CD4-positive, CD25-positive, alpha-beta regulatory T cell (primary cell): Measurements from ENCODE around the gene NCKAP5. TPM values are rescaled to one million over a fixed set of nuclear protein-coding genes. Genes with fewer than 3 reads are reported as not detected.

Source experiments
- ATAC-seq, 2 donors: fragments of 150-1000 bp; cut with Tn5 transposase; one replicate each; pipeline ENCODE4 v1.10.0; 2021; ENCODE audit warnings: low read depth in 2 of 2, moderate number of reproducible peaks in 2 of 2, moderate library complexity in 1 of 2
- DNase-seq, 3 donors: peaks; one replicate each; pipeline versions ENCODE4 v3.0.0 to v3.0.0-alpha.2; 2012 to 2022; ENCODE audit warnings: mixed read lengths in 1 of 3
- H3K27ac ChIP-seq: one replicate; pipeline ENCODE4 v1.7.0; 2013; ENCODE audit warnings: mild to moderate bottlenecking, low read length; ENCODE audit not compliant: insufficient read depth, poor library complexity, severe bottlenecking
- H3K27me3 ChIP-seq: one replicate; pipeline ENCODE4 v1.7.0; 2013; ENCODE audit warnings: low read length; ENCODE audit not compliant: control insufficient read depth, insufficient read depth
- H3K36me3 ChIP-seq: one replicate; pipeline ENCODE4 v1.7.0; 2013; ENCODE audit warnings: mild to moderate bottlenecking, low read length, moderate library complexity; ENCODE audit not compliant: control insufficient read depth, insufficient read depth
- H3K4me1 ChIP-seq: 2 replicates; pipeline ENCODE4 v1.7.0; 2013; ENCODE audit warnings: mild to moderate bottlenecking, low read length; ENCODE audit not compliant: insufficient read depth, control insufficient read depth, poor library complexity, severe bottlenecking
- H3K4me3 ChIP-seq: one replicate; pipeline ENCODE4 v1.7.0; 2013; ENCODE audit warnings: low read depth, mild to moderate bottlenecking, low read length, moderate library complexity
- H3K9me3 ChIP-seq, 2 experiments: 1 replicate in 1 of 2; 2 replicates in 1 of 2; pipeline ENCODE4 v1.7.0; 2013; ENCODE audit warnings: low read length in 2 of 2, mild to moderate bottlenecking in 1 of 2, moderate library complexity in 1 of 2; ENCODE audit not compliant: control insufficient read depth in 2 of 2
- H3K27ac Mint-ChIP-seq, 3 donors: one replicate each; pipeline ENCODE4 v1.8.0; 2020 to 2022; ENCODE audit warnings: mild to moderate bottlenecking in 3 of 3, mixed read lengths in 3 of 3, moderate library complexity in 2 of 3
- H3K27me3 Mint-ChIP-seq: one replicate; pipeline ENCODE4 v1.8.0; 2022; ENCODE audit warnings: mild to moderate bottlenecking, mixed read lengths
- H3K36me3 Mint-ChIP-seq: one replicate; pipeline ENCODE4 v1.8.0; 2020; ENCODE audit warnings: mixed read lengths
- H3K4me1 Mint-ChIP-seq, 4 donors: one replicate each; pipeline ENCODE4 v1.8.0; 2020 to 2022; ENCODE audit warnings: mixed read lengths in 4 of 4, mild to moderate bottlenecking in 1 of 4
- H3K4me3 Mint-ChIP-seq, 4 donors: one replicate each; pipeline ENCODE4 v1.8.0; 2020 to 2022; ENCODE audit warnings: mild to moderate bottlenecking in 4 of 4, mixed read lengths in 4 of 4, moderate library complexity in 3 of 4
- H3K9me3 Mint-ChIP-seq, 7 donors: one replicate each; pipeline ENCODE4 v1.8.0; 2020 to 2022; ENCODE audit warnings: mixed read lengths in 7 of 7, mild to moderate bottlenecking in 3 of 7, moderate library complexity in 2 of 7
- polyA plus RNA-seq, 4 donors: library from polyadenylated mRNA; unstranded; fragments of 300-500 nt; fragmentation: Illumina TruSeq; gene quantifications; one replicate each; pipeline ENCODE4 v1.2.3, GENCODE V29; 2021
- total RNA-seq: library from RNA; stranded (reverse); gene quantifications from one replicate; pipeline ENCODE4 v1.2.3, GENCODE V29; 2022

Gene NCKAP5
- total and polyA plus RNA-seq, 5 donors from 2014 or later = not detected

GRCh38 chr2:132859590-132859989 lies 708.7 kb downstream of the NCKAP5 start:
- Mint-ChIP-seq H3K27ac (no peak overlapping the region), H3K9me3 (peaks cover 0 to 6% (median 0%) of the 10 kb centered on the region in 7 donors), H3K27me3 (no peaks in the 10 kb centered on the region), H3K36me3 (no peaks in the 10 kb centered on the region), H3K4me1 (no peaks in the 10 kb centered on the region), H3K4me3 (no peak overlapping the region)
- no peaks in the 10 kb centered on the region for H3K36me3 ChIP-seq
- no peaks in the 10 kb centered on the region for H3K27me3 ChIP-seq
- no peak overlapping the region for H3K4me3 ChIP-seq
- H3K4me1 ChIP-seq = no peaks in the 10 kb centered on the region
- H3K27ac ChIP-seq = no peak overlapping the region
- ATAC-seq (no peak), DNase-seq (no peak)
- H3K9me3 ChIP-seq = no peaks in the 10 kb centered on the region

- no peaks in the 10 kb centered on the region for H3K9me3 ChIP-seq
- H3K4me3 Mint-ChIP-seq = no peak overlapping the region
- no peaks in the 10 kb centered on the region for H3K27me3 ChIP-seq
- peaks cover 0 to 6% (median 0%) of the 10 kb centered on the region in 7 donors for H3K9me3 Mint-ChIP-seq
- no peaks in the 10 kb centered on the region for H3K36me3 ChIP-seq
- H3K27me3 Mint-ChIP-seq = no peaks in the 10 kb centered on the region
- no peak overlapping the region for H3K27ac ChIP-seq
- no peak overlapping the region for H3K27ac Mint-ChIP-seq
- H3K4me1 ChIP-seq = no peaks in the 10 kb centered on the region
- no peak for ATAC-seq
- H3K4me1 Mint-ChIP-seq = no peaks in the 10 kb centered on the region
- no peak overlapping the region for H3K4me3 ChIP-seq
- no peak for DNase-seq
- no peaks in the 10 kb centered on the region for H3K36me3 Mint-ChIP-seq
These were observed 710.9 kb downstream of the NCKAP5 start for GRCh38 chr2:132857319-132857718.

GRCh38 chr2:132850688-132851087 lies 717.6 kb downstream of the NCKAP5 start:
- ATAC-seq (no peak), DNase-seq (no peak)
- H3K27me3 ChIP-seq = no peaks in the 10 kb centered on the region
- no peaks in the 10 kb centered on the region for H3K4me1 Mint-ChIP-seq
- no peak overlapping the region for H3K4me3 ChIP-seq
- H3K27ac Mint-ChIP-seq = no peak overlapping the region
- no peak overlapping the region for H3K27ac ChIP-seq
- H3K9me3 Mint-ChIP-seq = peaks cover 0 to 3% (median 0%) of the 10 kb centered on the region in 7 donors
- H3K27me3 Mint-ChIP-seq = no peaks in the 10 kb centered on the region
- no peaks in the 10 kb centered on the region for H3K36me3 Mint-ChIP-seq
- H3K36me3 ChIP-seq = no peaks in the 10 kb centered on the region
- no peaks in the 10 kb centered on the region for H3K9me3 ChIP-seq
- H3K4me3 Mint-ChIP-seq = no peak overlapping the region
- H3K4me1 ChIP-seq = no peaks in the 10 kb centered on the region

GRCh38 chr2:132849118-132849517 lies 719.1 kb downstream of the NCKAP5 start:
- Mint-ChIP-seq H3K36me3 (no peaks in the 10 kb centered on the region), H3K4me1 (no peaks in the 10 kb centered on the region), H3K4me3 (no peak overlapping the region), H3K9me3 (peaks cover 0 to 2% (median 0%) of the 10 kb centered on the region in 7 donors), H3K27me3 (no peaks in the 10 kb centered on the region), H3K27ac (no peak overlapping the region)
- H3K36me3 ChIP-seq = no peaks in the 10 kb centered on the region
- ATAC-seq = no peak
- H3K27ac ChIP-seq = no peak overlapping the region
- H3K27me3 ChIP-seq = no peaks in the 10 kb centered on the region
- H3K4me3 ChIP-seq = no peak overlapping the region
- no peaks in the 10 kb centered on the region for H3K9me3 ChIP-seq
- H3K4me1 ChIP-seq = no peaks in the 10 kb centered on the region
- DNase-seq = no peak

- Mint-ChIP-seq H3K27me3 (no peaks in the 10 kb centered on the region), H3K4me3 (no peak overlapping the region), H3K27ac (no peak overlapping the region), H3K36me3 (no peaks in the 10 kb centered on the region), H3K9me3 (peaks cover 0 to 3% (median 0%) of the 10 kb centered on the region in 7 donors), H3K4me1 (no peaks in the 10 kb centered on the region)
- Histone ChIP-seq H3K4me1 (no peaks in the 10 kb centered on the region), H3K9me3 (no peaks in the 10 kb centered on the region), H3K27me3 (no peaks in the 10 kb centered on the region), H3K27ac (no peak overlapping the region), H3K36me3 (no peaks in the 10 kb centered on the region), H3K4me3 (no peak overlapping the region)
- no peak for ATAC-seq
- no peak for DNase-seq
These were observed 722.9 kb downstream of the NCKAP5 start for GRCh38 chr2:132845339-132845738.

DNA sequence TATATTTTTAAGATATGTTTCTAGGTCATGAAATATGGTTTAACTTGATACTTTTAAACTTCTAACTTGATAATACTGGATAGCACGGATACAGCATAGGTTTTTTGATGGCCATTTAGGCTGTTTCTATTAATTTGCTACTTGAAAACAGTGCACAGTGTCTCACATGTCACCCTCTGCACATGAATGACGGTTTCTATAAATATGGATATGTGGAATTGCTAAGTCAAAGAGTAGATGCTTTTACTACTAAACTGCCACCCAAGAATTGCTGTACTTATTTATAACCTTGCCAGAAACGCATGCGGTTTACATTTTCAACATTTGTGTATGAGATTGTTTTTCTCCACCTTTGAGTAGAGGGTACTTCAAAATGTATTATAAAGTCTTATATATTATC lies 723.7 kb downstream of the NCKAP5 start:
- Mint-ChIP-seq H3K36me3 (no peaks in the 10 kb centered on the region), H3K27me3 (no peaks in the 10 kb centered on the region), H3K4me1 (no peaks in the 10 kb centered on the region), H3K9me3 (peaks cover 0 to 3% (median 0%) of the 10 kb centered on the region in 7 donors), H3K4me3 (no peak overlapping the region), H3K27ac (no peak overlapping the region)
- H3K4me3 ChIP-seq = no peak overlapping the region
- no peaks in the 10 kb centered on the region for H3K4me1 ChIP-seq
- no peak overlapping the region for H3K27ac ChIP-seq
- no peaks in the 10 kb centered on the region for H3K27me3 ChIP-seq
- no peaks in the 10 kb centered on the region for H3K36me3 ChIP-seq
- H3K9me3 ChIP-seq = no peaks in the 10 kb centered on the region
- DNase-seq (no peak), ATAC-seq (no peak)

DNA sequence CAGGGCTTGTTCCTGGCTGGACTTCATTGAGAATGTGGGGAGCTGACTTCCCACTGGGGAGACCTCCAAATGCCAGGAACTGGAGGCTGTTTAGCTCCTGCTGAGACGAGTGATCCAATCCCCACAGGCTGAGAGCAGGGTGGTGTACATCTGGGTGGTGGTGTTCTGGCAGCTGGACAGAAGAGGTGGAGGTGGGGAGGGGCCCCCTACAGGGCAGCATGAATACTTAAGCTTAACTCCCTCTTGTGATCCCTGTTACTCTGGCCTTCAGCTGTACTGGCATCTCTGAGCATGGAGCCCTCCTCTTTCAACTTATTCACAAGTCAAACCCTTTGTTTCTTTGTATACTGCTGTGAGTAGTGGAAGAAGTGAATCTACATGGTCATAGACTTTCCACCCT lies 730.5 kb downstream of the NCKAP5 start:
- no peaks in the 10 kb centered on the region for H3K4me1 Mint-ChIP-seq
- H3K27me3 Mint-ChIP-seq = no peaks in the 10 kb centered on the region
- Histone ChIP-seq H3K27me3 (no peaks in the 10 kb centered on the region), H3K4me3 (no peak overlapping the region), H3K27ac (no peak overlapping the region), H3K36me3 (no peaks in the 10 kb centered on the region), H3K9me3 (no peaks in the 10 kb centered on the region), H3K4me1 (no peaks in the 10 kb centered on the region)
- ATAC-seq = no peak
- peaks cover 0 to 13% (median 4%) of the 10 kb centered on the region in 7 donors for H3K9me3 Mint-ChIP-seq
- no peak overlapping the region for H3K27ac Mint-ChIP-seq
- H3K36me3 Mint-ChIP-seq = no peaks in the 10 kb centered on the region
- no peak overlapping the region for H3K4me3 Mint-ChIP-seq
- DNase-seq = no peak

GRCh38 chr2:132830321-132830827 lies 737.9 kb downstream of the NCKAP5 start:
- no peaks in the 10 kb centered on the region for H3K4me1 ChIP-seq
- no peak overlapping the region for H3K27ac Mint-ChIP-seq
- no peak overlapping the region for H3K4me3 ChIP-seq
- no peaks in the 10 kb centered on the region for H3K36me3 ChIP-seq
- no peaks in the 10 kb centered on the region for H3K9me3 ChIP-seq
- no peaks in the 10 kb centered on the region for H3K36me3 Mint-ChIP-seq
- ATAC-seq = no peak
- no peak overlapping the region for H3K27ac ChIP-seq
- H3K27me3 Mint-ChIP-seq = no peaks in the 10 kb centered on the region
- H3K27me3 ChIP-seq = no peaks in the 10 kb centered on the region
- no peaks in the 10 kb centered on the region for H3K4me1 Mint-ChIP-seq
- DNase-seq = no peak
- H3K9me3 Mint-ChIP-seq = peaks cover 0 to 8% (median 5%) of the 10 kb centered on the region in 7 donors
- H3K4me3 Mint-ChIP-seq = no peak overlapping the region
